Stimulated activated CD4-positive, alpha-beta T cell treated with anti-CD3 and anti-CD28 coated beads, Interleukin-12 subunit alpha, Interleukin-12 subunit beta, amount 100 ng/mL, for 24 hours (primary cell): ENCODE measurements around the gene ING5.
A peak's percentile ranks its signal among the peaks of the same experiment; 100 is the strongest.
"Not testable (repeated sequence)": the region's sequence is repeated elsewhere in the genome, so short reads cannot be mapped to it uniquely, and the experiment has no call there.

Experiments used
- DNase-seq, 2 experiments: peaks; one replicate each; pipeline ENCODE4 v3.0.0-alpha.2; 2020; ENCODE audit warnings: low read depth in 2 of 2

ING5 gene

GRCh38 chr2:241739177-241739576, 37.3 kb downstream of the ING5 start:
- no peak for DNase-seq

- peak; percentile 49 to 56 for DNase-seq
Observed at GRCh38 chr2:241739651-241740050, 37.8 kb downstream of the ING5 start.

GRCh38 chr2:241741016-241741415, 39.2 kb downstream of the ING5 start:
- no peak for DNase-seq

GRCh38 chr2:241742320-241742939, 40.6 kb downstream of the ING5 start:
- DNase-seq: no peak

GRCh38 chr2:241743008-241743407, 41.2 kb downstream of the ING5 start:
- DNase-seq: not testable (repeated sequence)

GRCh38 chr2:241743620-241744019, 41.8 kb downstream of the ING5 start:
- no peak for DNase-seq

GRCh38 chr2:241744028-241744754, 42.4 kb downstream of the ING5 start:
- DNase-seq: no peak

GRCh38 chr2:241745276-241745675, 43.4 kb downstream of the ING5 start:
- no peak for DNase-seq

GRCh38 chr2:241746084-241746483, 44.2 kb downstream of the ING5 start:
- DNase-seq: no peak

GRCh38 chr2:241748468-241749256, 46.8 kb downstream of the ING5 start:
- DNase-seq: no peak

- DNase-seq: no peak
Observed at GRCh38 chr2:241750076-241750840, 48.4 kb downstream of the ING5 start.

- DNase-seq: no peak
Observed at GRCh38 chr2:241751152-241751551, 49.3 kb downstream of the ING5 start.

- DNase-seq: no peak
Observed at GRCh38 chr2:241751776-241752175, 49.9 kb downstream of the ING5 start.

GRCh38 chr2:241752253-241752652, 50.4 kb downstream of the ING5 start:
- DNase-seq: no peak

- DNase-seq: no peak
Observed at GRCh38 chr2:241752689-241753276, 50.9 kb downstream of the ING5 start.

GRCh38 chr2:241753493-241753892, 51.7 kb downstream of the ING5 start:
- no peak for DNase-seq

- no peak for DNase-seq
Observed at GRCh38 chr2:241754042-241754441, 52.2 kb downstream of the ING5 start.

- DNase-seq: no peak
Observed at GRCh38 chr2:241755166-241755565, 53.3 kb downstream of the ING5 start.

- DNase-seq: no peak
Observed at GRCh38 chr2:241755777-241756176, 53.9 kb downstream of the ING5 start.

- DNase-seq: no peak
Observed at GRCh38 chr2:241759067-241759807, 57.4 kb downstream of the ING5 start.

GRCh38 chr2:241759893-241760292, 58.1 kb downstream of the ING5 start:
- not testable (repeated sequence) for DNase-seq
